Upper lobe of left lung (tissue), 4 donors: ENCODE results near the gene PTPRG.

Experiments used
- EP300 ChIP-seq, 4 donors: sonication (generic); formaldehyde crosslinking; IDR thresholded peaks; one replicate each; pipeline ENCODE4 v1.5.1; 2017; ENCODE audit warnings: antibody characterized with exemption in 4 of 4, control low read depth in 2 of 4
- TF ChIP-seq, protein P1 (sequence below), 6 experiments: fragments of 450-650 bp in 4 of 6; fragments of 200-600 bp in 2 of 6; sonication (generic) in 2 of 6; IDR thresholded peaks; one replicate each; pipeline ENCODE4 v1.5.1; 2016 to 2019; ENCODE audit warnings: antibody characterized with exemption in 6 of 6

DNA sequence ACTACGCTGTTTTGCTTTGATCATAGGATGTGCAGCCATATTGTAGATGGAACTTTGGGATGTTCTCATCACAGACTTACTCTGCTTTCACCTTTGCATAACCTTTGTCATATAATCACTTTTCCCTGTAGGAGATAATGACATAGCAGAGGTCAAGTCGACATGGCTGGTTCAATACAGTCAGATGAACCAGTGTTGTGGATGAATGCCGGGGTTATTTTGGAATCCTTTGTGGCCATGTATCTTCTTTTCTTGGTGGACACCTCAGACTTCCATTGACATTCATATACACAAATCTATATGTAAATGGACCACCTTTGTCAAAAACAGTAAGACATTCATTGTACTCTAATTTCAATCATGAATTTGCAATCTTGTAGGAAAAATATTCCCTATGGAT lies 180.2 kb downstream of the PTPRG start:
- no peak for TF ChIP-seq EP300 (IDR thresholded peaks at IDR 0.05)
- TF ChIP-seq, protein P1, sequence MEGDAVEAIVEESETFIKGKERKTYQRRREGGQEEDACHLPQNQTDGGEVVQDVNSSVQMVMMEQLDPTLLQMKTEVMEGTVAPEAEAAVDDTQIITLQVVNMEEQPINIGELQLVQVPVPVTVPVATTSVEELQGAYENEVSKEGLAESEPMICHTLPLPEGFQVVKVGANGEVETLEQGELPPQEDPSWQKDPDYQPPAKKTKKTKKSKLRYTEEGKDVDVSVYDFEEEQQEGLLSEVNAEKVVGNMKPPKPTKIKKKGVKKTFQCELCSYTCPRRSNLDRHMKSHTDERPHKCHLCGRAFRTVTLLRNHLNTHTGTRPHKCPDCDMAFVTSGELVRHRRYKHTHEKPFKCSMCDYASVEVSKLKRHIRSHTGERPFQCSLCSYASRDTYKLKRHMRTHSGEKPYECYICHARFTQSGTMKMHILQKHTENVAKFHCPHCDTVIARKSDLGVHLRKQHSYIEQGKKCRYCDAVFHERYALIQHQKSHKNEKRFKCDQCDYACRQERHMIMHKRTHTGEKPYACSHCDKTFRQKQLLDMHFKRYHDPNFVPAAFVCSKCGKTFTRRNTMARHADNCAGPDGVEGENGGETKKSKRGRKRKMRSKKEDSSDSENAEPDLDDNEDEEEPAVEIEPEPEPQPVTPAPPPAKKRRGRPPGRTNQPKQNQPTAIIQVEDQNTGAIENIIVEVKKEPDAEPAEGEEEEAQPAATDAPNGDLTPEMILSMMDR (IDR thresholded peaks at IDR 0.05), result no peak
